HFFc6 (cell line): ENCODE data around the gene NCOA3. TPM values are rescaled to one million over a fixed set of nuclear protein-coding genes. Genes with fewer than 3 reads are reported as not detected.
A peak's percentile ranks its signal among the peaks of the same experiment; 100 is the strongest.

Experiments
- DNase-seq: peaks from one replicate; pipeline ENCODE4 v3.0.0-alpha.2; 2018
- H3K27ac Mint-ChIP-seq: 2 replicates; pipeline ENCODE4 v1.8.0; 2020; ENCODE audit warnings: mild to moderate bottlenecking, mixed read lengths
- H3K27me3 Mint-ChIP-seq: 2 replicates; pipeline ENCODE4 v1.8.0; 2021; ENCODE audit warnings: mild to moderate bottlenecking, moderate library complexity, mixed read lengths; ENCODE audit not compliant: insufficient read depth
- H3K36me3 Mint-ChIP-seq: 2 replicates; pipeline ENCODE4 v1.8.0; 2021; ENCODE audit warnings: low read depth, mixed read lengths
- H3K4me1 Mint-ChIP-seq: 2 replicates; pipeline ENCODE4 v1.8.0; 2020; ENCODE audit warnings: low read depth, mixed read lengths
- H3K4me3 Mint-ChIP-seq: 2 replicates; pipeline ENCODE4 v1.8.0; 2020; ENCODE audit warnings: mild to moderate bottlenecking, moderate library complexity, mixed read lengths
- H3K9me3 Mint-ChIP-seq: 2 replicates; pipeline ENCODE4 v1.8.0; 2020; ENCODE audit warnings: mild to moderate bottlenecking, mixed read lengths
- total RNA-seq, 6 experiments: library from RNA; stranded (reverse); fragmentation: NEBNext Ultra II Directional; extraction: Animal tissue kit (Norgen Biotek cat#: 25700); gene quantifications; 2 replicates in 1 of 6; 3 replicates in 5 of 6; pipeline ENCODE4 v1.2.3, GENCODE V29; 2021
- TF ChIP-seq, protein P1 (sequence below): fragments of 200-600 bp; sonication (generic); IDR thresholded peaks from 2 replicates; pipeline ENCODE4 v1.5.0; 2021; ENCODE audit warnings: antibody characterized with exemption, mild to moderate bottlenecking

The NCOA3 gene
- total RNA-seq, 6 experiments from 2014 or later, result 28.6 to 40.9 (median 32.7) TPM

DNA sequence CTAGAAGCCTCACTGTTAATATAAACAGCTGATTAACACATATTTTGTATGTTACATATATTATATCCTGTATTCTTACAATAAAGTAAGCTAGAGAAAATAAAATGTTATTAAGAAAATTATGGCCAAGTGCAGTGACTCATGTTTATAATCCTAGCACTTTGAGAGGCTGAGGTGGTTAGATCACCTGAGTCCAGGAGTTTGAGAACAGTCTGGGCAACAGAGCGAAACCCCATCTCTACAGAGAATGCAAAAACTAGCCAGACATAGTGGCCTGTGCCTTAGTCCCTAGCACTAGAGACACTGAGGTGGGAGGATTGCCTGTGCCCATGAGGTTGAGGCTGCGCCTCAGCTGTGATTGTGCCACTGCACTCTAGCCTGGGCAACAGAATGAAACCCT, 81.9 kb downstream of the NCOA3 start:
- H3K9me3 Mint-ChIP-seq, result no peaks in the 10 kb centered on the region
- H3K27me3 Mint-ChIP-seq, result no peaks in the 10 kb centered on the region; the same call in 1 of the 2 replicates
- H3K36me3 Mint-ChIP-seq, result peaks cover 10% of the 10 kb centered on the region; the same call in 1 of the 2 replicates

DNA sequence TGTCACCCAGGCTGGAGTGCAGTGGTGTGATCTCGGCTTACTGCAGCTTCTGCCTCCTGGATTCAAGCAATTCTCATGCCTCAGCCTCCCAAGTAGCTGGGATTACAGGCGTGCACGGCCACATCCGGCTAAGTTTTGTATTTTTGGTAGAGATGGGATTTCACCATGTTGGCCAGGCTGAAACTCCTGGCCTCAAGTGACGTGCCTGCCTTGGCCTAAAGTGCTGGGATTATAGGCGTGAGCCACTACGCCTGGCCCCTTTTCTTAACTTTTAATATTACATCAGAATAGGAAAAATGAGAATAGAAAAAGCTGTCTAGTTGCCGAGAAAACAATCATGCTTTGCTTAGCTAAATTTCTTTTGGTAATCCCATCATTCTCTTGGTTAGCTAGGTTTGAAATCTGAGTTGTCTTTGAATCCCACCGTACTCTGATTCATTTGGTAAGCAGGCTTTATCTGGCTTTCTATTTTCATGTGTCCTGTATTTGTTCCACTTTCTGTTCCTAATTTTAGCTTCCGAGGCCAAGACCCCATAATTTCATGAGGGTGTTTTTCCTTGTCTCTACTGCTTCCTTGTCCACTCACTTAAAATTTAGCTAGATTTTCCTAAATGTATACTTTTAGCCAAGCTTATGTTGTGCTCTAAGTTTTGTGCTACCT, 83.5 kb downstream of the NCOA3 start:
- Mint-ChIP-seq H3K4me3 (no peak overlapping the region), H3K9me3 (no peaks in the 10 kb centered on the region), H3K36me3 (peaks cover 10% of the 10 kb centered on the region; the same call in 1 of the 2 replicates), H3K4me1 (peaks cover 26% of the 10 kb centered on the region), H3K27ac (no peak overlapping the region), H3K27me3 (no peaks in the 10 kb centered on the region)
- TF ChIP-seq, protein P1, sequence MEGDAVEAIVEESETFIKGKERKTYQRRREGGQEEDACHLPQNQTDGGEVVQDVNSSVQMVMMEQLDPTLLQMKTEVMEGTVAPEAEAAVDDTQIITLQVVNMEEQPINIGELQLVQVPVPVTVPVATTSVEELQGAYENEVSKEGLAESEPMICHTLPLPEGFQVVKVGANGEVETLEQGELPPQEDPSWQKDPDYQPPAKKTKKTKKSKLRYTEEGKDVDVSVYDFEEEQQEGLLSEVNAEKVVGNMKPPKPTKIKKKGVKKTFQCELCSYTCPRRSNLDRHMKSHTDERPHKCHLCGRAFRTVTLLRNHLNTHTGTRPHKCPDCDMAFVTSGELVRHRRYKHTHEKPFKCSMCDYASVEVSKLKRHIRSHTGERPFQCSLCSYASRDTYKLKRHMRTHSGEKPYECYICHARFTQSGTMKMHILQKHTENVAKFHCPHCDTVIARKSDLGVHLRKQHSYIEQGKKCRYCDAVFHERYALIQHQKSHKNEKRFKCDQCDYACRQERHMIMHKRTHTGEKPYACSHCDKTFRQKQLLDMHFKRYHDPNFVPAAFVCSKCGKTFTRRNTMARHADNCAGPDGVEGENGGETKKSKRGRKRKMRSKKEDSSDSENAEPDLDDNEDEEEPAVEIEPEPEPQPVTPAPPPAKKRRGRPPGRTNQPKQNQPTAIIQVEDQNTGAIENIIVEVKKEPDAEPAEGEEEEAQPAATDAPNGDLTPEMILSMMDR, result no peak
- no peak for DNase-seq

More for the DNA sequence above, 81.9 kb downstream of the NCOA3 start:
- peaks cover 32% of the 10 kb centered on the region for H3K4me1 Mint-ChIP-seq
- H3K4me3 Mint-ChIP-seq, result no peak overlapping the region
- TF ChIP-seq, protein P1, result no peak
- no peak for DNase-seq
- H3K27ac Mint-ChIP-seq, result no peak overlapping the region

DNA sequence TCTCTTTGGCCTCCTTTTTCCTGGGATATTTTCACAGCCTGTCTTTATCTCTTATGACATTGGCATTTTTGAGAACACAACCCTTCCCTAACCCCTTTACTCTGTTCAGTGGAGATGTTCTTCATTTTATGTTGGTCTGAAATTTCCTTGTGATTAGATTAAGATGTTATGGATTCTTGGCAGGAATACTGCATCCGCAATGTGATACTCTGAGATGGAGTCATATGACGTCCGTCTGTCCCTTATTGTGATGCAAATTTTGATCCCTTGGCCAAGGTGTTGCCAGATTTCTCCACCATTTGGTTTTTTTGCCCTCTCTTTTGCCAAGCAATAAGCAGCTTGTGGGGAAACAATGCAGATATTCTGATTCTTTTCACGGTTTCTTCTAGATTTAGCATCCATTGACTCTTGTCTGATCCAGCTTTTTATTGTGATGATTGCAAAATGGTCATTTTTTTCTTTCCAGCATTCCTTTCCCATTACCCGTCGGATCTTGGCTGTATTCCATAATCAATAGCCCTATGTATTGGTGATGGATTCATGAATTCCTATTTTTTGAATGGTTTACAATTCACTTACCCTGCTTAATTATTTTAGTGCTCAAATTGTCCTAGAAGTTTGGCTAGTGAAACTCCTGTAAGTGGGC, 85.1 kb downstream of the NCOA3 start:
- H3K27ac Mint-ChIP-seq, result peak overlapping the region; percentile 22; the same call in 1 of the 2 replicates
- no peak for DNase-seq
- TF ChIP-seq, protein P1, result no peak
- no peak overlapping the region for H3K4me3 Mint-ChIP-seq
- H3K4me1 Mint-ChIP-seq, result peaks cover 26% of the 10 kb centered on the region
- H3K9me3 Mint-ChIP-seq, result no peaks in the 10 kb centered on the region
- H3K36me3 Mint-ChIP-seq, result peaks cover 10% of the 10 kb centered on the region; the same call in 1 of the 2 replicates
- H3K27me3 Mint-ChIP-seq, result no peaks in the 10 kb centered on the region

DNA sequence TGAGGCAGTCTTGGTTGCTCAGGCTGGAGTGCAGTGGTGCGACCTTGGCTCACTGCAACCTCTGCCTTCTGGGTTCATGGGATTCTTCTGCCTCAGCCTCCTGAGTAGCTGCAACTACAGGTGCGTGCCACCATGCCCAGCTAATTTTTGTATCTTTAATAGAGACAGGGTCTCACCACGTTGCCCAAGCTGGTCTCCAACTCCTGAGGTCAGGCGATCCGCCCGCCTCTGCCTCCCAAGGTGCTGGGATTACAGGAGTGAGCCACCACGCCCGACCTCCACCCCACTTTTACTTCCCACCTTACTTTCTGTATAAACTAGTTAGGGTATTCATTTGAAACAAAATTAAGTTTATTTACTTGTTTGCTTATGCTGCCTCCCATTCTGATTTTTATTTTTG, 86.5 kb downstream of the NCOA3 start:
- Mint-ChIP-seq H3K4me3 (no peak overlapping the region), H3K36me3 (peaks cover 10% of the 10 kb centered on the region; the same call in 1 of the 2 replicates), H3K9me3 (no peaks in the 10 kb centered on the region), H3K27ac (no peak overlapping the region), H3K27me3 (no peaks in the 10 kb centered on the region), H3K4me1 (peaks cover 27% of the 10 kb centered on the region)
- no peak for DNase-seq
- TF ChIP-seq, protein P1, result no peak

DNA sequence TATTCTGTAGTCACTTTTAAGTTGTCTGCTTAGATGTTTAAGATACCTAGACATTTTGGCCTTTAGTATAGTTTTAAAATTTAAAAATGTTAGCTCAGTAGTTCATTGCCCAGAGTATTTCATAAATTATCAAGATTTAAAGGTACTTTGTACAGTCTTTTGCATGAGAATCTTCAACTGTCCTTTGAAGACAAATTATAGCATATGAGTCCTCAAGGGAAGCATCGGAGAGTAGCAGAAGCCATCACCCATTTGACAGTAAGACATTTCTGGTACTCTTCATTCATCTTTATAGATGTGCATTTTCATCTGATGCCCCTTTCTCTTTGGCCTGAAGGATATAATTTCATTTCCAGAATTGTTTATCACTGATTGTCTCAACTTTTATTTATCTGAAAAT, 89.5 kb downstream of the NCOA3 start:
- H3K27me3 Mint-ChIP-seq, result no peaks in the 10 kb centered on the region
- peaks cover 2% of the 10 kb centered on the region; the same call in 1 of the 2 replicates for H3K36me3 Mint-ChIP-seq
- H3K9me3 Mint-ChIP-seq, result no peaks in the 10 kb centered on the region
- no peak overlapping the region for H3K27ac Mint-ChIP-seq
- H3K4me1 Mint-ChIP-seq, result peaks cover 19% of the 10 kb centered on the region
- TF ChIP-seq, protein P1, result no peak
- no peak for DNase-seq
- no peak overlapping the region for H3K4me3 Mint-ChIP-seq
